MV-4-11 (cell line): ENCODE data around the gene KRTAP10-9.
"Not testable (repeated sequence)": the region's sequence is repeated elsewhere in the genome, so short reads cannot be mapped to it uniquely, and the experiment has no call there.

Experiments used
- DNase-seq: peaks from one replicate; lab custom pipeline; 2025; lab: John Stamatoyannopoulos, UW

Gene KRTAP10-9

DNA sequence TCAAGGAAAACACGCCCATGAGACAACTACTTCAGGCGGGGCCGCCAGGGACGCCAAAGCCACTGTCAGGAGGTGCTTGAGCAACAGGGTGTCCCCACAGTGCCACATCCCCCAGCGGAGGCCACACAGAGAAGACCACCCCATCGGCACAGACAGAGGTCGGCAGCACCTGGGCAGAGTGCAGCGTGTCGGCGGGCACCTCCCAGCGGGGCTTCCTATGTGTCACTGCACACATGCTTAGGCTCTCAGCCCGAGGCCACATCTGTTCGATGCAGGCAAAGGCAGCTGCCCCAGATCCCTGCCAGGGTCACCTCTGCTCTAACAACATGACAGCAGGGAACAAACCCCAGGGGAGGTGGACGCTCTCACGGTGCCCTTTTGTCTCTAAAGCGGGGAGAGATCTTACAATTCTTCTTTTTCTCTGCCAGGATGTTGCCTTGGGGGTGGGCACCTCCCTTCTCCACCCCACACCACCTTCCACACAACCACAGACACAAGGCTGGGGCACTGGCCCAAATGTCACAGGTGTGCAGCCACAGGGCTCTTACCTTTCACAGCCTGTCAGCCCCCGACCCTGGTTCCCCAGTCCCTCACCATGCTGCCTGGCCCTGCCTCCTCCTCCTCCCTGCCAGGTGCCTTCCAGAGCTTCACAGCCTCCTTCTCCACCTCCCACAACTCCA lies 10.8 kb upstream of the KRTAP10-9 start:
- no peak for DNase-seq

DNA sequence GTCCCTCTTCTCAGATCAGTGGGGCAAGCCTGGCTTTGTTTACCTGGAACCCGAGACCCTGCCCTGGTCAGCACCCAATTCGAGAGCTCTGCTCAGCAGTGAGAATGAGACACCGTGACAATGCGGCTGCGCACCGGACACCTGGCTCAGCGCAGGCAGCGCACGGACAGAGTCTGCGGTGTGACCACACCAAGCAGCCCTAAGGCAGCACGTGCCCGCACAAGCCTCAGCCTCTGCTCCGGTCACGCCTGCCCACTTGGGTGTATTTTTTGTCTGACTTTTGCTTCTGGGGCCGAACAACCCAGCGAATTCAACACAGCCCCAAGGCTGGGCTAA lies 10.3 kb upstream of the KRTAP10-9 start:
- no peak for DNase-seq

DNA sequence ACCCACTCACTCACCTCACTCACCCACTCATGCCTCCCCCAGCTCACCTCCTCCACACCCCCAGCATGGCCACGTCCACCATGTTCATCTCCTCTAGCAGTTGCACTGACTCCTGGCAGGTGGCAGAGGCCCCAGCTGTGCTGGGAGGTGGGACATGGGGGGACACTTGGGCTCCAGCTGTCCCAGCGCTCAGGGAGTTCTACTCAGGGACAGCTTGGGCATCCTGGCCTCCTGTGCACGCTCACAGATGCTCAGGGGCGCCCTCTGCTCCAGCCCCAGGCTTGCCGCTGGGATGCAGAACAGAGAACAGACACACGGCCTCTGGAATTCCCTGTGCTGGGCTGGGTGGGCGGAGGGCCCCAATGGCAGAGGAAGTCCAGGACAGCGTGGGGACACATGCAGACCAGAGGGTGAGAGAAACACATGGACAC lies 9.8 kb upstream of the KRTAP10-9 start:
- DNase-seq = no peak

DNA sequence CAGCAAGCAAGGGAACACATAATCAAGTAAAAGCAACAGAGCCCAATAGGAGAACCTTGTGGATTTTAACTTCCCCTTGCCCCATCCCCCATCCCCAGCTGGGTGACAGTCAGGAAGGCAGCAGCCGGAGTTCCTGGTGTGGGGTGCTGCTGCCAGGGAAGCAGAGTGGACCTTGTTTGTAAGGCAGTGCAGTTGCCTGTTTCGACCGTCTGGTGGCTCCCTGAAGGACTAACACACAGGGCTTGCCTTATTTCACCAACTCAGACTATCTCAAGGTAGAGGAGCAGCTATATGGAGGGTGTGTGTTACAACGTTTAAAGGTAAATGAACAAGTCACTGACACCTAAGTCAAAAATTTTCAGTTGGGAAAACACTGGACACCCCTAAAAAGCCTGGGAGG lies 8.4 kb upstream of the KRTAP10-9 start:
- DNase-seq = peak; percentile 56

DNA sequence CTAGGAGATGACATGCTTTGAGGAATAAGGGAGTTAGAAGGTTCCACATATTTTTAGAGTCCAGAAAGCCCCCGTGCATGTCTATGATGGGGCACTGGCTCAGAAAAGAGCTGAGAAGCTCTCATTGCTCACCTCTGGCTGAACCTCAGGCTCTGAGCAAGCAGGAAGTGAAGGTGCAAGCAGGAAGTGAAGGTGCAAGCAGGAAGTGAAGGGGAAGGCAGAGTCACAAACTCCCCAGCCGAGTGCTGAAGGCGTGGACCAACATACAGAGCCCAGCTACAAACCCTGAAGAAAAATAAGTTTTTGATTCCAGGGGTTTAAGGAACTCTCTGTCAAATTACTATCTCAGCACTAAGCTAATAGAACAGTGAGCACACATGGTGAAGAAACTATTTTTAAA lies 8.0 kb upstream of the KRTAP10-9 start:
- no peak for DNase-seq

DNA sequence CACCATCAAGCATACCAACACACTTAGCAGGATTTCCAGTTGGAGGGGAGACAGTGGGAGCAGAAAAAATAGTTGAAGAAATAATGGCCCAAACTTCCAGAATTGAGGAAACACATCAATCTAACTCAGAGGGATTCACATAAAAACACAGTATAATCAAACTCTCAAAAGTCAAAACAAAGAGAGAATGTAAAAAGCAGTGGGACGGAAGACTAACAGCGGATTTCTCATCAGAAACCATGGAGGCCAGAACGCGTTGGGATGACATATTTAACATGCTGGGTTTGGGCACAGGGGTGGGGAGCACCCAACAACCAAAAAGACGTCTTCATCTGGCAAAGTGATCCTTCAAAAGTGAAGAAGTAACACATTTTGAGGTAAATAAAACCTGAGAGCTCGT lies 7.0 kb upstream of the KRTAP10-9 start:
- no peak for DNase-seq

DNA sequence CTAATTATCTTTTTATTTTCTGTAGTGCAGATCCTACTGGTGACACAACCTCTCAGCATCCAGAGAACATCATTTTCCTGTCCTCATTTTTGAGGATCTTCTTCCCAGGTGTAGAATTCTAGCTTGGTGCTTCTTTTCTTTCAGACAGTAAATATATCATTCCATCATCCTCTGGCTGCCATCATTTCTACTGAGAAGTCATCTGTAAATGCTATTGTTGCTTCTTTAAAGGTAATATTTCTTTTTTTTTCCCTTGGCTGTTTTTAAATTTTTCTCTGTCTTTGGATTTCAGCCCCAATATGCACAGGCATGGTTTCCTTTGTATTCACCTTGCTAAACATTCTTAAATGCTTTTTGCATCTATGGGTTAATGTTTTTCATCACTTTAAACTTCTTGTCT lies 3.3 kb upstream of the KRTAP10-9 start:
- no peak for DNase-seq

DNA sequence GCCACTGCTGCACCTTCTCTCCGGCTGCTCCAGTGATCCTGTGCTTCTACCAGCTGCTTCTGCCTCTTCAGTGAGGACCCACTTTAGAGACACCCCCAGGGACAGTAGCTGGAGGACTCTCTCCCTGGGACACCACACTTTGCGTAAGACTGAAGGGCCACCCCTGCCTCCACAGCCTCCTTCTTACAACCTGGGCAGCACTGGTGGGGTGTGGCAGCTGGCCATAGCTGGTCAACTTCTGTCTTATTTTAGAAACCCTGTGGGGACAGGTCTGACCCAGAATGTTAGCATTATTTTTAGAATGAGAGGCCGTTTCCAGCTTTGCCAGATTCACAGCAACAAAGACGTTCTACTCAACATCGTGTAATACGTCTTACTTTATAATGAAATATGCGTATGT lies 1.1 kb upstream of the KRTAP10-9 start:
- DNase-seq = no peak

DNA sequence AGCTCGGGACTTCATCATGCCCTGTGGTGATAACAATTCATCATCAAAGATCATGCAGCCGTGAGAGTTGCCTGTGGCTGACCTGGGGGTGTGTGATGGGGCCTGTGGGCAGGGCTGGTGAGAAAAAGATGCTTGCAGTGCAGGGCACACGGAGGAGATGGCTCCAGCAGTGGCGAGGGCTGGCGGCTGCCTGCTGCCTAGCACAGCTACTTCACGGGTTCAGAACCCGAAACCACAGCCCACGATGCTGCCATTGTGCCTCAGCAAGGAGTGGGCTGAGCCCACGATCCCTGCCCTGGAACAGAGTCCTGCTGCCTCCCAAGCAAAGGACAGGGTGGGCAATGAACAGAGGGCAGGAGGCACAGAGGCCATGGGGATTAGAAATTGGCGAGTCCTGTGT lies 631 bp upstream of the KRTAP10-9 start:
- no peak for DNase-seq

DNA sequence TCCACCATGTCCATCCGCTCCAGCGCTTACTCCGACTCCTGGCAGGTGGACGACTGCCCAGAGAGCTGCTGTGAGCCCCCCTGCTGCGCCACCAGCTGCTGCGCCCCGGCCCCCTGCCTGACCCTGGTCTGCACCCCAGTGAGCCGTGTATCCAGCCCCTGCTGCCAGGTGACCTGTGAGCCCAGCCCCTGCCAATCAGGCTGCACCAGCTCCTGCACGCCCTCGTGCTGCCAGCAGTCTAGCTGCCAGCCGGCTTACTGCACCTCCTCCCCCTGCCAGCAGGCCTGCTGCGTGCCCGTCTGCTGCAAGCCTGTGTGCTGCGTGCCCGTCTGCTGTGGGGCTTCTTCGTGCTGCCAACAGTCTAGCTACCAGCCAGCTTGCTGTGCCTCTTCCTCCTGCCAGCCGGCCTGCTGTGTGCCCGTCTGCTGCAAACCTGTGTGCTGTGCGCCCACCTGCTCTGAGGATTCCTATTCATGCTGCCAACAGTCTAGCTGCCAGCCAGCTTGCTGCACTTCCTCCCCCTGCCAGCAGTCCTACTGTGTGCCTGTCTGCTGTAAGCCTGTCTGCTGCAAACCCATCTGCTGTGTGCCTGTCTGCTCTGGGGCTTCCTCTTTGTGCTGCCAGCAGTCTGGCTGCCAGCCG lies 409 bp downstream of the KRTAP10-9 start:
- not testable (repeated sequence) for DNase-seq

DNA sequence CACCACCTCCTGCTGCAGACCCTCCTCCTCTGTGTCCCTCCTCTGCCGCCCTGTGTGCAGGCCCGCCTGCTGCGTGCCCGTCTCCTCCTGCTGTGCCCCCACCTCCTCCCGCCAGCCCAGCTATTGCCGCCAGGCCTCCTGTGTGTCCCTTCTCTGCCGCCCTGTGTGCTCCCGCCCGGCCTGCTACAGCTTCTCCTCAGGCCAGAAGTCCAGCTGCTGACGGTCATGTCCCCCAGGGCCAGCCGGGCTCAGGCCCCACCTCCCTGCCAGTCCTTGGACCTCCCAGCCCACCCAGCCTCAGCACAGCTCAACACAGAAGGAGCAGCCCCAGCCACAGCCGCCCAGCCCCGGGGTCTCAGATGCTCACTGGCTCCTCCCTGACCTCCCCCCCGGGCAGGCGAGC lies 939 bp downstream of the KRTAP10-9 start:
- not testable (repeated sequence) for DNase-seq

DNA sequence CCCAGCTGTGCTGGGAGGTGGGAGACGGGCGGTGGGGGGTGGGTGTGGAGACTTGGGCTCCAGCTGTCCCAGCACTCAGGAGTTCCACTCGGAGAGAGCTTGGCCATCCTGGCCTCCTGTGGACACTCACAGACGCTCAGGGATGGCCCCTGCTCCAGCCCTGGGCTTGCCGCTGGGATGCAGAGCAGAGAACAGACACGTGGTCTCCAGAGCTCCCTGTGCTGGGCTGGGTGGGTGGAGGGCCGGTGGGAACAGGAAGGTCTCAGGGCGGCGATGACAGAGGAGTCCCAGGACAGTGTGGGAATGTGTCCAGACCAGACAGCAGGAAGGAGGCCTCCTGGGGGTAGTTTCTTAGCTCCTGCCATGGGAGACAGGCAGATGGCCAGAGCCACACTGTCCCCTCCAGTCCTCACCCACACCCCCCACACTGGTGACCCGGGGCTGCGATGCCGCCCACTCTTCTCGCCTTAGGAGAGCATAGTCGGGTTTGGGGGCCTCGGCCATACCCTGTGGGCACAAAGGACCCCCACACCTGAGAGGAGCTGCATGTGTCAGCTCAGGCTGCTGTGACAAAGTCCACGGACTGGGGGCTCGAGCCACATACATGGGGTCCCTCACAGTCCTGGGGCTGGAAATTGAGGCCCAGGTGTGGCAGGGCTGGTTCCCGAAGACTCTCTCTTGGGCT lies 2.0 kb downstream of the KRTAP10-9 start:
- DNase-seq = no peak

DNA sequence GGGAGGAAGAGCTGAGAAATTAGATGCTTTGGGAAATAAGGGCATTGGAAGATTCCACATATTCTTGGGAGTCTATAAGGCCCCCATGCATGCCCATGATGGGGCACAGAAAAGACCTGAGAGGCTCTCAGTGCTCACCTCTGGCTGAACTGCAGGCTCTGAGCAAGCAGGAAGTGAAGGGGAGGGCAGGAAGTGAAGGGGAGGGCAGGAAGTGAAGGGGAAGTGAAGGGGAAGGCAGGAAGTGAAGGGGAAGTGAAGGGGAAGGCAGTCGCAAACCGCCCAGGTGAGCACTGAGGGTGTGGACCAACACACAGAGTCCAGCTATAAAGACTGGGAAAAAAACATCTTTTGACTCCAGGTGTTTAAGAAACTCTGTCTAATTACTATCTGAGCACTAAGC lies 3.5 kb downstream of the KRTAP10-9 start:
- no peak for DNase-seq

DNA sequence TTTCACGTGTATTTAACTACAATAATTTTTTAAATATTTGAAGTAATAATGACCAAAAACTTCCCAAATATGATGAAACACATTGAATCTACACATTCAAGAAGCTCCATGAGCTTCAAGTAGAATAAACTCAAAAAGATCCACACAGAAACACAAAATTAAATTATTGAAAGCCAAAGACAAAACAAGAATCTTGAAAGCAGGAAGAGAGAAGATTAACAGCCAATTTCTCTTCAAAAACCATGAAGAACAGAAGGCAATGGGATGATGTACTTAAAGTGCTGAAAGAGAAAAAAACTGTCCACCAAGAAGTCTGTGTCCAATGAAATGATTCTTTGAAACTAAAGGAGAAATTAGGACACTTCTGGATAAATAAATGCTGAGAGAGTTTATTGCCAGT lies 5.2 kb downstream of the KRTAP10-9 start:
- DNase-seq = no peak

DNA sequence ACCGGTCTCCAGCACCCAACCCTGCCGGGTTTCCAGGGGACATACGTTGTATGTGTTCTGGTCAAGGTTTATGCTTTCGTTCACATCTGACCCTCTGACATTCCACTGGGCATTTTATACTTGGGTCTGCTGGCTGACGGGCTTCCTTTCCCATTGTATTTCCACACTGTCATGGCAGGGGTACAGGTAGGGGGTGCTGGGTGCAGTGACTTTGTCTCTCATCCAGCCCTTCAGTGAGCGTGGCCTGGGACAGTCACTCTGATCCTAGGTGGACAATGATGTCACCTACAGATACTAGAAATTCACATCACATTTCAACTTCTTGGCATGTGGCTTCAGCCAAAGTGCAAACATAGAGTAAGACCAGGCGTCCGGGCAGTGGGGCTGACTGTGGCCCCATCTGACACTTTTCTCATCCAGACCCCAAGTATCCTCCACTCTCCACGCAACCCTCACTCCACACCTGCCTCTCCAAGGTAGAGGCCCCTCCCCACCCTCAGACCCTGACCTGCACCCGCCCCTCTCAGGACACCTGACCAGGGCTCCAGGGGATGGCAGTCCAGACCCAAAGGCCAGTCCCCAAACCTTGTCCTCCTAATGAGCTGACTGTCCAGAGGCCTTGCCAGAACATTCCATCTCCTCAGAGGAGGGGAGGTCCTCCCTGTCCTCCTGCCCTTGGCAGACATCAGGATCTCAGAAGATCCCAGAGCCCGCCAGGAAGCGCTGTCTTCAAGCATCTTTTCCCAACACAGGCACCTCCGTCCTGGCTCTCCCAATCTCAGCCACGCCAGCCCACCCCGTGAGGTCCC lies 9.5 kb downstream of the KRTAP10-9 start:
- no peak for DNase-seq

DNA sequence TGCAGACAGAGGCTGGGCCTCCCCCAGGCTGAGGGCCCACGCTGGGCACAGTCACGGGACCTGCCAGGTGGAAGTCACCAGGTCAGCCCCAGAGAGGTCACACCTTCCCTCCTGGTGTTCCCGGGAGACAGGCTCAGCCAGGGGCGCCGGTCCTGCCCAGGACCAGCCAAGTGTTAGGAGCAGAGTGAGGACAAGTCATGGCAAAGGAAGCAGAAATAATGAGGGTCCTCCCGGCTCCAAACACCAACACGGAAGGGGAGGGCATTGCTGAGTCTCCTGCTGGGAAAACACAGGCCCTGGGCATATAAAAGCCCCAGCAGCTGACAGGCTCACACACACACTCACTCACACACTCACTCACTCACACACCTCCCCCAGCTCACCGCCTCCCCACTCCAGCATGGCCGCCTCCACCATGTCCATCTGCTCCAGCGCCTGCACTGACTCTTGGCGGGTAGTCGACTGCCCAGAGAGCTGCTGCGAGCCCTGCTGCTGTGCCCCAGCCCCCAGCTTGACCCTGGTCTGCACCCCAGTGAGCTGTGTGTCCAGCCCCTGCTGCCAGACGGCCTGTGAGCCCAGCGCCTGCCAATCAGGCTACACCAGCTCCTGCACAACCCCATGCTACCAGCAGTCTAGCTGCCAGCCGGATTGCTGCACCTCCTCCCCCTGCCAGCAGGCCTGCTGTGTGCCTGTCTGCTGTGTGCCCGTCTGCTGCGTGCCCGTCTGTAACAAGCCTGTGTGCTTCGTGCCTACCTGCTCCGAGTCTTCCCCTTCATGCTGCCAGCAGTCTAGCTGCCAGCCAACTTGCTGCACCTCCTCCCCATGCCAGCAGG lies 10.3 kb downstream of the KRTAP10-9 start, which contains the start of gene KRTAP10-10:
KRTAP10-10 (plus strand) TSS at position 339 of the 833 bp plus-strand sequence; CDS start at position 401, 62 bp downstream.
- no peak for DNase-seq

DNA sequence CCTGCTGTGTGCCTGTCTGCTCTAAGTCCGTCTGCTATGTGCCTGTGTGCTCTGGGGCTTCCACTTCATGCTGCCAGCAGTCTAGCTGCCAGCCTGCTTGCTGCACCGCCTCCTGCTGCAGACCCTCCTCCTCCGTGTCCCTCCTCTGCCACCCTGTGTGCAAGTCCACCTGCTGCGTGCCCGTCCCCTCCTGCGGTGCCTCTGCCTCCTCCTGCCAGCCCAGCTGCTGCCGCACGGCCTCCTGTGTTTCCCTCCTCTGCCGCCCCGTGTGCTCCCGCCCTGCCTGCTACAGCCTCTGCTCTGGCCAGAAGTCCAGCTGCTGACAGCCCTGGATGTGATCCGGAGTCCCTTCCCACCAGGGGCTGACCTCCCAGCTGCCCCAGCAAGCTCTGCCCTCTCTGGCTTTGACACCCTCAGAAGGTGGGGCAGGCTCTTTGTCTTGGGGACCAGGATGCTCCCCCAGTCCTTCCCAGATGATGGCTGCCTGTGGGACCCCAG lies 11.0 kb downstream of the KRTAP10-9 start:
- DNase-seq = not testable (repeated sequence)

DNA sequence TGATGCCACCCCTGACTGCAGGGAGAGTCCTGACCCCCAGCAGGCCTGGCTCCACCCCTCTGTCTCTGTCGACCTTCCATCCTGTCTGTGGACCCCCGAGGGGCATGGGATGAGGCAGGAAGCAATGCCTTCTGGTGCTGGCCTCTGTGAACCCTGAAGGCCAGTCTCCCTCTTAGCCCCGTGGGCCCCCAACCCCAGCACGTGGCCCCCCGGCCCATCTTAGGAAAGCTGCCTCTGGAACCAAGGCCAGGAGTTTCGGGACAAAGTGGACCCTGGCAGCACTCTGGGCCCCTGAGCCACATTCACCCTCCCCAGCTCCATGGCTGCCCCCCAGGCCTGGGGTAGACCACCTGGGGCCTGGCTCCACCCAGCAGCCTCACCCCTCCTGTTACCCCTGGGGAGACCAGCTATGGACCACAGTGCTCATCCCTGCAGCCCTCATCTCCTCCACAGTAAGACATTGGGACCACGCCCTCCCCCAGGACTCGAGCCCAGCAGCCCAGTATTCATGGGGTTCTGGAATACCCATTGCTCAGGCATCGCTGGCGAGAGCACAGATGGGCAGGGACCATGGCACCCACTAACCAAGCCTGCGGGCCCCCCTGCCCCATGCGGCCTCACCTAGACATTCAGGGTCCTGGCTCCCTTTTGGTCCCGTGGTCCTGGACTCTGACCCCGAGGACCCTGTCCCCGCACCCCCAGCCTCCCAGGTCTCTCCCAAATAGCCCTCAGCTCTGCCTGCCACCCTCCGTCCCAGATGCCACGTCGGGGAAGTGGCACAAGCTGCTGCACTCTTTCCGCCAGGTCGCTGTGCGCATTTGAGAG lies 11.8 kb downstream of the KRTAP10-9 start:
- DNase-seq = not testable (repeated sequence)

DNA sequence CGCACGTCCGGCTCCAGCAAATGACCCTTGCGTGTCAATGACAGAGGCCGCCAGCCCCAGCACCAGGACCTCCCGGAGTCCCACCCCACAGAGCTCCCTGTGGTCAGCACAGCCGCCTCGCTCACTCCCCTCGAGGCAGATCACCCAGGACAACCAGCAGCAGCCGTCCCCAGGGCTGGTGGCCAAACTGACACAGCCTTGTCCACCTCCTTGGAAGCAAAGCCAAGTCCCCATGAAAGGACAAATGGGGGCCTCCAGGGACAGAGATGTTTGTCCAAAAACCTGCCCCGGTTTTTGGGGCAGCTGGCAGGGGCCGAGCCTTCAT lies 12.4 kb downstream of the KRTAP10-9 start:
- DNase-seq = no peak

DNA sequence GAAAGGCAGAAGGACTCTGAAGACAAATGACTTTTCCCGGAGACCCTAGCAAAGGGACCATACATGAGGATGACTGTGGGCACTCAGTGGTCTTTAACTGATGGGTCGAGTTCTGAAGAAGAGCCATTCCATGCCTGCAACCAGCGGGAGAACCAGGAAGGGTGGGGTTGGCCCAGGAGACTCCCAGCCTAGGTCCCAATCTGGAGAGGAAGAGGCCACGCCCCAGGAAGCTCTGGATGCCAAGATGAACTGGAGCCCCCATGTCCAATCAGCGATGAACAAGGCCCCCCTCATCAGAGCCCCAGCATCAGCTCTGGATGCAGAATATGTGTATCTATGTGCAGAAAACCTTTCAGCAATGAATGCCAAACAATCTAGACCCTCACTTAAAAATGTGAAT lies 13.9 kb downstream of the KRTAP10-9 start:
- no peak for DNase-seq
